H9 (cell line): Measurements from ENCODE around the gene CCNT1. TPM values are rescaled to one million over a fixed set of nuclear protein-coding genes. Genes with fewer than 3 reads are reported as not detected.

Experiments
- DNase-seq: peaks from one replicate; pipeline ENCODE4 v3.0.0-alpha.2; 2017
- H2AFZ ChIP-seq: one replicate; pipeline ENCODE4 v1.6.1; 2013; ENCODE audit warnings: mild to moderate bottlenecking, low read length, control low read depth, moderate library complexity
- H2AK5ac ChIP-seq: 2 replicates; pipeline ENCODE4 v1.6.1; 2013; ENCODE audit warnings: low read length, control low read depth, mixed read lengths; ENCODE audit not compliant: insufficient read length
- H2BK120ac ChIP-seq: one replicate; pipeline ENCODE4 v1.6.1; 2013; ENCODE audit warnings: low read depth, mild to moderate bottlenecking, low read length, control low read depth, inconsistent platforms; ENCODE audit not compliant: poor library complexity, severe bottlenecking
- H2BK12ac ChIP-seq: 2 replicates; pipeline ENCODE4 v1.6.1; 2013; ENCODE audit warnings: low read length, control low read depth, mixed read lengths, low read depth; ENCODE audit not compliant: insufficient read length
- H2BK15ac ChIP-seq: 2 replicates; pipeline ENCODE4 v1.6.1; 2013; ENCODE audit warnings: low read depth, low read length, control low read depth
- H2BK20ac ChIP-seq: one replicate; pipeline ENCODE4 v1.6.1; 2013; ENCODE audit warnings: low read depth, mild to moderate bottlenecking, low read length, control low read depth, inconsistent platforms; ENCODE audit not compliant: poor library complexity, severe bottlenecking
- H2BK5ac ChIP-seq: 2 replicates; pipeline ENCODE4 v1.6.1; 2013; ENCODE audit warnings: low read length, control low read depth, mixed read lengths; ENCODE audit not compliant: insufficient read length
- H3K14ac ChIP-seq: 2 replicates; pipeline ENCODE4 v1.6.1; 2013; ENCODE audit warnings: low read length, control low read depth; ENCODE audit not compliant: insufficient read depth
- H3K18ac ChIP-seq: 2 replicates; pipeline ENCODE4 v1.6.1; 2013; ENCODE audit warnings: low read depth, mild to moderate bottlenecking, mixed read lengths, low read length, control low read depth; ENCODE audit not compliant: insufficient read length
- H3K23ac ChIP-seq: 2 replicates; pipeline ENCODE4 v1.6.1; 2013; ENCODE audit warnings: low read length, control low read depth, mixed read lengths, low read depth; ENCODE audit not compliant: insufficient read length
- H3K23me2 ChIP-seq: 2 replicates; pipeline ENCODE4 v1.6.1; 2013; ENCODE audit warnings: low read depth, mild to moderate bottlenecking, mixed read lengths, low read length, control low read depth; ENCODE audit not compliant: insufficient read length, poor library complexity, severe bottlenecking
- H3K27ac ChIP-seq: 2 replicates; pipeline ENCODE4 v1.5.1; 2013; ENCODE audit warnings: low read length, control low read depth, mixed read lengths, low read depth; ENCODE audit not compliant: insufficient read length
- H3K27me3 ChIP-seq: 2 replicates; pipeline ENCODE4 v1.6.1; 2013; ENCODE audit warnings: low read length, control low read depth, inconsistent platforms; ENCODE audit not compliant: insufficient read depth
- H3K4ac ChIP-seq: 2 replicates; pipeline ENCODE4 v1.6.1; 2013; ENCODE audit warnings: low read depth, mild to moderate bottlenecking, control low read depth, inconsistent platforms, low read length, moderate library complexity
- H3K4me1 ChIP-seq: 2 replicates; pipeline ENCODE4 v1.6.1; 2013; ENCODE audit warnings: low read length, control low read depth, inconsistent platforms; ENCODE audit not compliant: insufficient read depth
- H3K4me2 ChIP-seq: 2 replicates; pipeline ENCODE4 v1.6.1; 2013; ENCODE audit warnings: low read length, control low read depth, mixed read lengths; ENCODE audit not compliant: insufficient read length, insufficient read depth
- H3K56ac ChIP-seq: 2 replicates; pipeline ENCODE4 v1.6.1; 2013; ENCODE audit warnings: low read depth, mild to moderate bottlenecking, mixed read lengths, low read length, control low read depth; ENCODE audit not compliant: insufficient read length
- H3K79me1 ChIP-seq: 2 replicates; pipeline ENCODE4 v1.6.1; 2013; ENCODE audit warnings: low read depth, mild to moderate bottlenecking, moderate library complexity, low read length, control low read depth, inconsistent platforms; ENCODE audit not compliant: insufficient read depth, poor library complexity, severe bottlenecking
- H3K79me2 ChIP-seq: 2 replicates; pipeline ENCODE4 v1.6.1; 2013; ENCODE audit warnings: low read length, control low read depth, inconsistent platforms; ENCODE audit not compliant: insufficient read depth
- H3K9ac ChIP-seq: 2 replicates; pipeline ENCODE4 v1.6.1; 2013; ENCODE audit warnings: low read length, control low read depth, mixed read lengths; ENCODE audit not compliant: insufficient read length; ENCODE audit errors: extremely low read depth
- H3K9me3 ChIP-seq: one replicate; pipeline ENCODE4 v1.6.1; 2013; ENCODE audit warnings: low read depth, low read length, inconsistent platforms; ENCODE audit not compliant: control insufficient read depth
- H3T11ph ChIP-seq: one replicate; pipeline ENCODE4 v1.6.1; 2013; ENCODE audit warnings: mild to moderate bottlenecking, low read length, control low read depth, inconsistent platforms
- H4K20me1 ChIP-seq: one replicate; pipeline ENCODE4 v1.6.1; 2013; ENCODE audit not compliant: control insufficient read depth, insufficient read length, insufficient read depth
- H4K5ac ChIP-seq: 2 replicates; pipeline ENCODE4 v1.6.1; 2013; ENCODE audit warnings: low read depth, mild to moderate bottlenecking, mixed read lengths, low read length, control low read depth; ENCODE audit not compliant: insufficient read length
- H4K8ac ChIP-seq: replicated peaks from 2 replicates; pipeline ENCODE4 v1.6.1; 2013; ENCODE audit warnings: low read length, control low read depth, mixed read lengths, low read depth; ENCODE audit not compliant: insufficient read length
- H4K91ac ChIP-seq: 2 replicates; pipeline ENCODE4 v1.6.1; 2013; ENCODE audit warnings: low read depth, mild to moderate bottlenecking, moderate library complexity, mixed read lengths, low read length, control low read depth; ENCODE audit not compliant: insufficient read length
- H3K27ac Mint-ChIP-seq, 3 experiments: 2 replicates in 2 of 3; 3 replicates in 1 of 3; pipeline ENCODE4 v1.8.0; 2020 to 2021; ENCODE audit warnings: mixed read lengths in 3 of 3, mild to moderate bottlenecking in 1 of 3, moderate library complexity in 1 of 3
- H3K27me3 Mint-ChIP-seq: 2 replicates; pipeline ENCODE4 v1.8.0; 2021; ENCODE audit warnings: low read depth, mild to moderate bottlenecking, moderate library complexity, mixed read lengths
- H3K36me3 Mint-ChIP-seq, 3 experiments: 2 replicates in 2 of 3; 3 replicates in 1 of 3; pipeline ENCODE4 v1.8.0; 2020 to 2021; ENCODE audit warnings: low read depth in 3 of 3, mixed read lengths in 3 of 3; ENCODE audit not compliant: insufficient read depth in 1 of 3
- H3K4me1 Mint-ChIP-seq, 2 experiments: 2 replicates each; pipeline ENCODE4 v1.8.0; 2020; ENCODE audit warnings: mixed read lengths in 2 of 2
- H3K4me3 Mint-ChIP-seq, 2 experiments: 2 replicates in 1 of 2; 3 replicates in 1 of 2; pipeline ENCODE4 v1.8.0; 2020 to 2021; ENCODE audit warnings: mild to moderate bottlenecking in 2 of 2, mixed read lengths in 2 of 2, moderate library complexity in 1 of 2
- H3K9me3 Mint-ChIP-seq, 2 experiments: 2 replicates in 1 of 2; 3 replicates in 1 of 2; pipeline ENCODE4 v1.8.0; 2020; ENCODE audit warnings: mild to moderate bottlenecking in 2 of 2, mixed read lengths in 2 of 2, moderate library complexity in 1 of 2
- CTCF ChIP-seq: fragments of 200-600 bp; sonication (generic); conservative IDR thresholded peaks from 3 replicates; pipeline ENCODE4 v1.8.0; 2021; ENCODE audit warnings: antibody characterized with exemption, mild to moderate bottlenecking
- WGBS: extraction: QIAGEN DNeasy Blood & Tissue Kit; methylation state at CpG from one replicate; pipeline ENCODE4 v1.1.7; 2013; ENCODE audit warnings: missing lambda C conversion rate, low lambda C conversion rate, mixed read lengths; ENCODE audit not compliant: insufficient read length; ENCODE audit errors: extremely low coverage; 5-methylcytosine and 5-hydroxymethylcytosine counted together
- total RNA-seq: library from RNA; stranded (reverse); gene quantifications from 2 replicates; pipeline ENCODE4 v1.2.1, GENCODE V29; 2021

The CCNT1 gene
- total RNA-seq, 1 experiment from 2014 or later = 53.1 TPM

DNA sequence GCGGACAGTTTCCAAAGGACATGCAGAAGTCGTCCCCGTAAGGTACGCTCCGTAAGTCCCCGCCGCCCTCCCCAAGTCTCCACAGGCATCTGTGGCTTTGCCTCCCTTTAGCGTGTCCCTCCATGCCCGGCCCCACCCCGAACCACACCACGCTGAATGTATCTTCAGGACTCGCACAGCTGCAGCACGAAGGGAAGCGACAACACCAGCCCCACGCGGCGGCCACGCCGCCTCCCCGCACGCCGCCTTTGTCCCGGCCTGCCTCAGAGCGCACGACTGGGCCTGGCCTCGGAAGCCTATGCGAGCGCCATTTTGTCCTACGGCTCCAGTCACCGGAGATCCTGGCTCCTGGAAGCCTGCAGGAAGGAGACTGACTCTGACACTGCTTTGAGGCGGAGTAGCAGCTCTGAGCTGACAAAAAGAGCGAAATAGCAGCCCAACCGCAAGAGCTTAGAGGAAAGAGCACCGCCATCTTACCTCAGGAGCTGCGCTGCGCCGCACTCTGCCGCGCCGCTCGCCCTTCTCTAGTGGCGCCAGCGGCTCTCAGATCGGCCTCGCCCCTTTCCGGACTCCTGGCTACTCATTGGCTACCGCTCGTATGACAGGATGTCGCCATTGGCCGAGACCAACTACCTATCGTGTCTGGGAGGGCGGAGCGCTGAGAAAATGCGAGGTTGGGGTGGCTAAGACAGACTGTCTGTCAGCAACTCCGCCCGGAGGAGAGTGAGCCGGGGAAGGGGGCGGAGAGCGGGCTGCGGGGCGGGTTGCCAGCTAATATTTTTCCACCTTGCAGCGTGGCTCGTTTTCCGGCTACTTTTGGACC is 34.6 kb downstream of the CCNT1 start, which contains the start of gene KANSL2:
Gene KANSL2 (minus strand): TSS at position 529 of the 823 bp plus-strand sequence. CDS start 606 bp downstream, outside the sequence.
- Histone ChIP-seq H3K4me2 (peak within 1 kb of the TSS; percentile 99), H4K91ac (peak within 1 kb of the TSS; percentile 36), H2BK5ac (peak within 1 kb of the TSS; percentile 10), H3K23ac (no peak within 1 kb of the TSS), H3K79me2 (peaks cover 32% of the 10 kb centered on the region), H3K23me2 (peaks cover 3% of the 10 kb centered on the region), H3K27ac (peak within 1 kb of the TSS; percentile 29), H4K8ac (no peak within 1 kb of the TSS), H2AK5ac (no peak within 1 kb of the TSS), H2BK120ac (no peak within 1 kb of the TSS), H3K79me1 (peaks cover 15% of the 10 kb centered on the region), H3K4me1 (peaks cover 6% of the 10 kb centered on the region), H2BK12ac (no peak within 1 kb of the TSS), H3K9ac (peak within 1 kb of the TSS; percentile 98), H2BK15ac (no peak within 1 kb of the TSS; the same call in 1 of the 2 replicates), H2AFZ (no peak within 1 kb of the TSS), H3K4ac (no peak within 1 kb of the TSS), H3T11ph (no peak within 1 kb of the TSS), H2BK20ac (no peak within 1 kb of the TSS), H3K56ac (peak within 1 kb of the TSS; percentile 60), H3K14ac (peak within 1 kb of the TSS; percentile 98), H4K20me1 (peaks cover 2% of the 10 kb centered on the region), H3K18ac (peak within 1 kb of the TSS; percentile 96), H4K5ac (peak within 1 kb of the TSS; percentile 88), H3K27me3 (no peaks in the 10 kb centered on the region), H3K9me3 (no peaks in the 10 kb centered on the region)
- no peak for TF ChIP-seq CTCF
- H3K36me3 Mint-ChIP-seq = peaks cover 32 to 47% (median 43%) of the 10 kb centered on the region in 3 experiments; a peak in 6 of 7 replicates
- WGBS = no CpG with 5 or more reads among the region's 64 CpGs
- peak within 1 kb of the TSS; percentile 96 to 99 (median 99) for H3K27ac Mint-ChIP-seq
- peak within 1 kb of the TSS; percentile 97 to 99 for H3K4me3 Mint-ChIP-seq
- DNase-seq = peak; percentile 99
- no peaks in the 10 kb centered on the region for H3K9me3 Mint-ChIP-seq
- H3K27me3 Mint-ChIP-seq = peaks cover 1% of the 10 kb centered on the region; the same call in 1 of the 2 replicates
- peaks cover 22 to 28% of the 10 kb centered on the region in 2 experiments for H3K4me1 Mint-ChIP-seq
